HG03159 (cell line): ENCODE results near the gene TLDC2.
"Not testable (repeated sequence)": the region's sequence is repeated elsewhere in the genome, so short reads cannot be mapped to it uniquely, and the experiment has no call there.

Source experiments
- ATAC-seq: cut with Tn5 transposase; IDR thresholded peaks from one replicate; pipeline ENCODE4 v1.9.1; 2021; ENCODE audit warnings: mild to moderate bottlenecking, moderate library complexity; ENCODE audit not compliant: unreplicated experiment

Gene TLDC2

DNA sequence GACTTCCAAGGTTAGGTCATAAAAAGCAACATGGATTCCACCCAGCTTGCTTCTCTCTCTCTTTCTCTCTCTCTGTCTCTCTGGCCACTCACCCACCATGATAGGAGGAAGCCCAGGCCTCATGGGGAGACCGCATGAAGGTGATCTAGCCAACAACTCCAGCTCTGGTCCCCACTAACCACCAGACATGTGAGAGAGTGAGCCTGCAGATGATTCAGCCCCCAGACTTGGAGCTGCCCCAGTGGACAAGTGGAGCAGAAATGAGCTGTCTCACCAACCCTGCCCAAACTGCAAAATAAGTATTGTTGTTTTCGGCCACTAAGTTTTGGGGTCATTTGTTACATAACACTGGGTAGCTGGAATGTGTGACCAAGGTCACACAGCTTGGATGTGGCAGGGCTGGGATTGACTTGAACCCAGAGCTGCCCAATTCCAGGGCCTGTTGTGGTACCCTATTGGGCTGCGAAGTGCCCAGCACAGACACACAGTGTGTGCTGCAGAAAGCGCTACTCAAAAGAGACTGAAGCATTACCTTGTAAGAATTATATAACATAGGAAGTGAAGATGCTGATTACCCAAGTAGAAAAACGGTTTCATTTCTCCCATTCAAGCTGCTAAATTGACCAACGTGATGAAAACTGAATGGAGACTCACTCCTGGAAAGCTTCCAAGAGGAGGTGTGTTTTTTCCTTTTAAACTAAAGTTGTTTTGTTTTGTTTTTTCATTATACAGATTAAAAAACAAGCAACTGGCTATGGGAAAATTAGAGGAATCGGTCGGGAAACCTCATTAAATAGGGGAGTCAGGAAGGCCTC lies 9.1 kb upstream of the TLDC2 start:
- no peak for ATAC-seq

DNA sequence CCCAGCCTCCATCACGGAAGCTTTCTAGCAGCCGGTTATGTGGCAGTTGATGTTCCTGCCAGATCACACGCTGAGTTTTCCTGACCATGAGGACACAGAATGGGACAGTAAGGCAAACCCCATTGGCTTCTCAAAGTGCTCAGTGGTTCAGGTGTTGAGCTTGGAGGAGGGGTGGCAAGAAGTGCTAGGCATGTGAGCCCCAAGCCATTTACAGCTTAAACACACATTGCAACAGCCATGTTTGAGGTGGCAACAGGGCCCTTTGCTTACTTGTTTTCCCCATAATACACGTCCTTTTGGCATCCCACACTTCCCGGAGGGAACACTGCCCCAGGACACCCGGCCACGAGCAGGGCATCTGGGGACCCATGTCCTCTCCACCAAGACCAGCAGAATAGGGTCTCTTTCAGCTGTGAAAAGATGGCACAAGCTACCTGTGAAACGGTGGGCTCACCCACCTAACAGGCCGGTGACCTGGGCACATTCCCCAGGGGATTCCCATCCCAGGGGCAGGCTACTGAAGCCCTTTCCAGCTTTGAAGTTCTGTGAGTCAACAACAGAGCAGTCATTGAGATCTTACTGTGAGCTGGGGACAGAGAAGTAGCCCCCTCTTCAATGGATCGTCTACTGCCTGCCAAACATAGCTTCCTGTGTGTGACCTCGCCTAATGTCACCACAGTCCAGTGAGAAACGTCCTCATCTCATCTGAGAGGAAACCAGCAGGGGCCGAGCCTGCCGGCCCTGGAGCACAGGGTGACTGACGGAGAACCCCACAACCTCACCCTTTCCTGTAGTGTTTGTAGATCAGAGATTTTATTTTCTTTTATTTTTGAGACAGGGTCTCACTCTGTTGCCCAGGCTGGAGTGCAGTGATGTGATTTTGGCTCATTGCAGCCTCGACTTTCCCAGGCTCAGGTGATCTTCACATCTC lies 4.0 kb upstream of the TLDC2 start:
- ATAC-seq: no peak

- ATAC-seq: no peak
Measured at GRCh38 chr20:36872852-36873251, 3.1 kb upstream of the TLDC2 start.

- ATAC-seq: no peak
Measured at GRCh38 chr20:36873498-36874189, 2.3 kb upstream of the TLDC2 start.

DNA sequence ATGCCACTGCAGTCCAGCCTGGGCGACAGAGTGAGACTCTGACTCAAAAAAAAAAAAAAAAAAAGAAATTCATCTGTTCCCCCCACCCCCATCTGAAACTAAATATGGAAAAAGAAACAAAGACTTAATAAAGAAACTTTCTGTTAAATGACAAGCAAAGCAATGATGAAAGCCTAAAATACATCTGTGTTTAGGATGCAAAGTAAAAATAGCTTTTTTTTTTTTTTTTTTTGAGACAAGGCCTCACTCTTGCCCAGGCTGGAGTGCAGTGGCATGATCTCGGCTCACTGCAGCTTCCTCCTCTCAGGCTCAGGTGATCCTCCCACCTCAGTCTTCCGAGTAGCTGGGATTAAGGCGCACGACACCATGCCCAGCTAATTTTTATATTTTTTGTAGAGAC lies 845 bp upstream of the TLDC2 start:
- ATAC-seq: not testable (repeated sequence)

DNA sequence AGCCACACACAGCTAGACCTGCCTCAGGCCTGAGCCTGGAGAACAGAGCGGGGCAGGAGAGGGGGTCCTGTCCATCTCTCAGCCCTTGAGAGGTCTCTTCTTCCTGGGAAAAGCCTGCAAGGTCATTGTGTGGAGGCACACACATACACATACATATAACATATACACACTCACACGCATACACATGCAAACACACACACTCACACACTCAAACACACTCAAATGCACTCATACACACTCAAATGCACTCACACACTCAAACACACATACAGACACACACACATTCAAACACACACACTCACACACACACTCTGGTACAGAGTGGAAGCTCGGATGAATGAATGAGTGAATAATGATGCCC lies 515 bp downstream of the TLDC2 start:
- ATAC-seq: no peak

DNA sequence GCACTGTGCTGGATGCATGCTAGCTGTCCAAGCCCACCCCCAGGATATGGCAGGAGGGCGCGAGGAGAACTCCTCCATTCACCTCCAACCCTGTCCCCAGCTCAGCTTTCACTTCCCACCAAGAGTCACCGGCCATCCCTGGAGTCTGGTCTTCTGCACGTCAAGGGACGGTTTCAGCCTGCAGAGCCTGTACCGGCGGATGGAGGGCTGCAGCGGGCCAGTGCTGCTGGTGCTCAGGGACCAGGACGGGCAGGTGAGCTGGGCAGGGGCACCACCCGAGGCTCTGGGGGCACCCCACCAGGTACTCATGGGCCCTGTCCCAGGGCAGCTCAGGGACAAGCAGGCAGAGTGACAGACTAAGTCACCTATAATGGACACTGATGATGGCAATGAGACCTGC lies 3.0 kb downstream of the TLDC2 start:
- no peak for ATAC-seq

- no peak for ATAC-seq
Measured at GRCh38 chr20:36880741-36881250, 4.9 kb downstream of the TLDC2 start.

GRCh38 chr20:36881331-36881730 lies 5.4 kb downstream of the TLDC2 start:
- no peak for ATAC-seq

DNA sequence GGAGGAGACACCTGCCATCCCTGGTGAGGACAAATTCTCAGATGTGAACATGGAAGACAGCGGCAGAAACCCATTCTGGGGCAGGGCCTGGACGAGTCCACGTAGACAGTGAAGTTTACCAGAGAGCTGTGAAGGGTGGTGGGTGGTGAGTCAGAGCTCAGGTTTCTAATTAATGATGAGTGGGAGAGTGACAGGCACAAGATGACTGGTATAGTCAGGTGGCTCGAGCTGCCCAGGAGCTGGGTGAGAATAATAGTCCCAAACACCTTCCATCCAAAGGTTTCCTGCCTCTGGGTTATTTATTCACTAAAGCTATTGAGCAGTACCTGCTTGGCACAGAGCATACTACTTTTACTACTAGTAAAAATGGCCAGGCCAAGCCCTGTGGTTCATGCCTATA lies 6.0 kb downstream of the TLDC2 start:
- no peak for ATAC-seq

DNA sequence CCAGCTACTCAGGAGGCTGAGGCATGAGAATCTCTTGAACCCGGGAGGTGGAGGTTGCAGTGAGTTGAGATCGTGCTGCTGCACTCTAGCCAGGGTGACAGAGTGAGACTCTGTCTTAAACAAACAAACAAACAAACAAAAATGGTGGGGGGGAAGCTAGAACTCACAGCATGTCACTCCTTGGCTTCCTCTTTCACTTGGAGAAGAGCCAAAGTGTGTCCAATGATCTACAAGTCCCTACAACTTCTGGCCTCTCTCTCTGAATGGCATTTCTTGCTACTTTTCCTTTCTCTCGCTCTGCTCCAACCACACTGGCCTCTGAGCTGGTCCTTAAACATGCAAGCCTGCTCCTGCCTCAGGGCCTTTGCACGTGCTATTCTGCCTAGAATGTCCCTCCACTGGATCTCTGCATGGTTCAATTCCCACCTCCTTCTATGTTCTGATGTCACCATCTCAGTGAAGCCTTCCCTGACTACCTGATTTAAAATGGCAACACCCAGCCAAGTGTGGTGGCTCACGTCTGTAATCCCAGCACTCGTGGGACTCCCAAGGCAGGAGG lies 8.1 kb downstream of the TLDC2 start:
- no peak for ATAC-seq

- ATAC-seq: no peak
Measured at GRCh38 chr20:36885356-36885755, 9.4 kb downstream of the TLDC2 start.

DNA sequence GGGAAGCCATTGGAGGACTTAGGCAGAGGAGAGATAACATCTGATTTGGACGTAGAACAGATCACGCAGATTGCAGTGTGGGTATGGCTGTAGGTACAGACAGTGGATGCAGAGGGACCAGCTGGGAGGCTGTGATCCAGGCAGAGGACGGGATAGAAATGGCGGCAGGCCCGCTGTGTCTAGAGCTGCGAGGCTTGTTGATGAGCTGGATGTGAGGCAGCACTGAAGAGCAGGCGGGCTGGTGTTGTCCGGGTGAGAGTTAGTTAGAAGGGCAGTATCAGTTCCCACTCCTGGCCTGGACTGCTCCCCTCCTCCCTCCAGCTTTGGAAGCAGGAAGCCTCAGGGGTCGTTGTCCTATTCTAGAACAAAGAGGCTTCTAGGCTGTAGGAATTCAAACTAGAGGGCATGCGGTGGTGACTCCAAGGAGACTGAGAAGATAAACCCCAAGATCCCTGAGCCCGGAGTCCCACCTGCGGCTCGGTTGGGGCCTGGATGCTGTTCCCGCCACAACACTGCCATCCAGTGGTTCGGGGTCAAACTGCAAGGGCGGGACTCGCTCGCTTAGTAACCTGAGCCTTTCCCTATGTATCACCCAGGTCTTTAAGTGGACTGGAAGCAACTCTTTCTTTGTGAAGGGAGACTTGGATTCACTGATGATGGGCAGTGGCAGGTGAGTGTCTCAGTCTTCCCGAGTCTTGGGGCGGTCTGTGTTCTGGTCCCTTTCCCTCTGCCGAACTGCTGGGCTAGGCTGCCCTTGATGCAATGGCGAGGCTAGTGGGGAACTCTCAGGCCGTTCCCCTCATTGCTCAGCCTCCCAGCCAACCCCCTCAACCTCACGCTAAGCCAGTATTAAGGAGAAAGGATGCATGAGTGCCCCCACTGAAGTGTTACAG lies 11.2 kb downstream of the TLDC2 start:
- ATAC-seq: no peak

GRCh38 chr20:36887752-36888090 lies 11.8 kb downstream of the TLDC2 start:
- no peak for ATAC-seq

DNA sequence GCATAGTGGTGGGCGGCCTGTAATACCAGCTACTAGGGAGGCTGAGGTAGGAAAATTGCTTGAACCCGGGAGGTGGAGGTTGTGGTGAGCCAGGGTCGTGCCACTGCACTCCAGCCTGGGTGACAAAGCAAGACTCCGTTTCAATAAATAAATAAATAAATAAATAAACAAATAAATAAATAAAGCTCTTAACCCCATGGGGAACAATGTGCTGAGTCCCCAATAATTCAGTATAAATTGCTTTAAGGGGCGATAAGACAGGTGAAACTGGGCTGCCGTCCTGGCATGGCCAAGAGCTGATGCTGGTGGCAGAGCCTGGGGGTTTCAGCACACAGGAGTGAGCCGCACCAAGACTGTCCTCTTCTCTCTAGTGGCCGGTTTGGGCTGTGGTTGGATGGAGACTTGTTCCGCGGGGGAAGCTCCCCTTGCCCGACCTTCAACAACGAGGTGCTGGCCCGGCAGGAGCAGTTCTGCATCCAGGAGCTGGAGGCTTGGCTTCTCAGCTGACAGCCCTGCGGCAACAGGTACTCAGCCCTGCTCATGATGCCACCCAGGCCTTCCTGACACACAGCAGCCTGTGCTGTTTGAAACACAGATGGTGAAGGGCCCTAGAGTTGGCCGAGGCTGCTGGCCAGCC lies 13.1 kb downstream of the TLDC2 start:
- ATAC-seq: no peak

DNA sequence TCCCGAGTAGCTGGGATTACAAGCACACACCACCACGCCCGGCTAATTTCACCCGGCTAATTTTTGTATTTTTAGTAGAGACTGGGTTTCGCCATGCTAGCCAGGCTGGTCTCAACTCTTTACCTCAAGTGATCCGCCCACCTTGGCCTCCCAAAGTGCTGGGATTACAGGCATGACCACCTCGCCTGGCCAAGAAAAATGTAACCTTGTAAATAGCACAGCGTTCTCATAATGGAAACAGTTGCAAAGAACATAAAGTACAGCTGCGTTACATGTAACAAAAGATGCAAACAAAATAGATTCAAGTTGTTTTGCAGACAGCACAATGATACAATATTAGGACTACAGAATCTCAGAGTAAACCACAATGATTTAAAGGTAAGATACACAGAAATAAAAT lies 14.6 kb downstream of the TLDC2 start:
- no peak for ATAC-seq

DNA sequence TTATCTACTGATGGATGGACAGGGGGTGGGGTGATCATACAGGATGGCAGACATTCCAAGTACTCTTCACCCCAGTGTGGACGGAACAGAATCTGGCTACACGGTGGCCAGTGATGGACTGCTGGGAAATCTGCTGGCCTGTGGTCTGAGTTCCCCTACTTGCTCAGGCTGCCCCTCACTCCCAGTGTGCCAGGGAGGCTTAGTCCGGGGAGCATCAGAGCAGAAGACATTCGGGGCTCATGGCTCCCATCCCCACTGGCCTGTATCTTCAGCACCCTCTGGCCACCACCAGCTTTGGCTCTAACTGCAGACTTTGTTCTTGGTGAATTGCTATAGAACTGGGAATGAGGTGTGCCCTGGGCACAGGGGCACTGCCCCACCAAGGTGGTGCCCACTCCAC lies 15.3 kb downstream of the TLDC2 start:
- no peak for ATAC-seq

- ATAC-seq: no peak
Measured at GRCh38 chr20:36893801-36894200, 17.9 kb downstream of the TLDC2 start.

DNA sequence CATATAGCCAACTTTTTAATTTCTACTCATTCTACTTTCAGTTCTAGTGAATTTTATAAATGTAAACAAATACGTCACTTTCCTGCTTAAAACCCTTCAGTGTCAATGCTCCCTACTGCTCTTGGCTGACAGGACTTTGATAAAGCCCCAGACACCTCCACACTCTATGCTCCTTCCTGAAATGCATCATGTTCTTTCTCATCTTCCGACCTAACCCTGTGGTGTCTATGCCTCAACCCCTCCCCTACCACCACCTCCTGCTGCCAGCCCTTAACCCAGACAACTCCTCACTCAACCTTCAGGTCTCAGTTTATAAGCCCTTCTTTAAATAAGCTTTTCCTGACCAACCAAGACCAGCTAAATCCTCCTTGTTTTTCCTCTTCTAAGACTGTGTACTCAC lies 19.1 kb downstream of the TLDC2 start:
- ATAC-seq: no peak

DNA sequence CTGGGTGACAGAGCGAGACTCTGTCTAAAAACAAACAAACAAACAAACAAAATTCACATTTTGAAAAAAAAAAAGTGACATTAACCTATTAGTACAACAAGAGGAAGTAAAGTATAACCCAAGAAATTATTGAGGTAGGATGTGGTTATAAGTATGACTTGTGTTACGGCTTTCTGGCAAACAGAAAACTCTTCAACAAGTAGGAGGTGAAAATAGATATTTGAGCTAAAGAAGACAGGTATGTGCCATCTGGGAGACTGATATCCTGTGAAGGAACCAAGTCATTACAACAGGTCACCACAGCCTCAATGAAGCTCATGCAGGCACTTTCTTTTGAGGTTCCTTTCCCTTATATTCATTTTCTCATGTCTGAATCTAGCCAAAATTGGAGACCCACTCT lies 28.8 kb downstream of the TLDC2 start:
- no peak for ATAC-seq
